Colon (tissue), 2 donors: Measurements from ENCODE around the gene MANSC4.

ENCODE experiments used
- FAIRE-seq: peaks from 2 replicates; lab custom pipeline; 2012; peaks lifted over from hg19 to GRCh38; lab: Jason Lieb, UNC
- donor health status: control.
- donor health status: control.

MANSC4 gene

DNA sequence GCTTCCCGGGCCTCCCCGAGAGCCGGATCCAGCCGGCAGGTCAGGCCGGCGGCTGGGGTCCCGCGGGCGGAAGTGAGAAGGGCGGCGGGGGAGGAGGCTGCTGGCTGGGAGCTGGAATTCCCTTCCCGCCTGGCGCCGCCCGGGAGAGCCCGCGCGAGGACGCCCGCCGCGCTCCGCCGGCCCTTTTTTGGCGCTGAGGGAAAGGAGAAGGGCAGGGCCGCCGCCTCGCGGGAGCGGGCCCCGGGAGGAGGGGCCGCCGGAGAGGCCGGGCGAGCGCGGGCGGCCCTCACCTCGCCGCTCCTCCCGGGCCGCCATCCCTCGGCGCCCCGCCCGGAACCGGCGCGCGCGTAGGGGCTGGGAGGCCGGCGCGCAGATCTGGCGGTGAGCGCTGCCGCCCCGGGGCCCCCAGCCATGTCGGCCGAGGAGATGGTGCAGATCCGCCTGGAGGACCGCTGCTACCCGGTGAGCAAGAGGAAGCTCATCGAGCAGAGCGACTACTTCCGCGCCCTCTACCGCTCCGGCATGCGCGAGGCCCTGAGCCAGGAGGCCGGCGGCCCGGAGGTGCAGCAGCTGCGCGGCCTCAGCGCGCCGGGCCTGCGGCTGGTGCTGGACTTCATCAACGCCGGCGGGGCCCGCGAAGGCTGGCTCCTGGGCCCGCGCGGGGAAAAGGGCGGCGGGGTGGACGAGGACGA is at the start of gene MANSC4, which contains the start of gene KLHL42:
Gene MANSC4, minus strand, starts transcription at position 317 of the 692 bp plus-strand sequence. CDS start 8,960 bp downstream, outside the sequence.
Gene KLHL42, plus strand, starts transcription at position 314 of the 692 bp plus-strand sequence. Its CDS starts 98 bp downstream, at position 412.
- no peak for FAIRE-seq

DNA sequence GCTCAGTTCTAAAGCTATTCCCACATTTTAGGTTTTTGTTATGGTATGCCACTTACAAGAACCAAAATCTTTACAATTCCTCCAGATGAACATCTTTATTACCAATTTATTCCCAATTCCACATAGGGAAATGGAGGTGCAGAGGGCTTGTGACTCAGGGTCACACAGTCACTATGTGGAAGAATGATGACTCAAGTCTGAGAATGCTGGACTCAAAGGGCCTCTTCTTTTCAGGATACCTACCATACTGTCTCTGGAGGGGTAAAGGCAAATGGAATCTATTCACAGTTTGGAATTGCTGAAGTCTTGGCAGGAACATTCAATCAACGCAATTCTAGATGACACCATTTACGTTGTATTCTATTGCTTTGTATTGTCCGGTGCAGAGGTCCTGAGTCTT is 48.2 kb upstream of the MANSC4 start:
- no peak for FAIRE-seq

DNA sequence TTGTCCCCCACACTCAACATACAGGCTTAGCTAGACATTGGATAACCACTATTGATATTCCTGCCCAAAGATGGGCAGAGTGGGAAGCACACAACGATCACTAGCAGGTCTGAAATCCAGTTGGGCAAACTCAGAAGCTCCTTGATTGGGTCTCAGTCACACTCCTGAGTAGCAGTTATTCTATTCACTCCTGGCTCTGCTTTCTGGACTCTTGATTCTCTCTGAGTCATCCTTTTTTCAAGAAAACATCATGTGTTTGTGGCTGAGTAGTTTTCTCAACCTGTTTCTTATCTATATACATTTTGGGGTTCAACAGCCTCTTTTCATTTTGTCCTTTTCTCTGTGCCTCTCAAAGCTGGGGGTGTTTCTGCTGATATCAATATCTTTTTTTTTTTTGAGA is 46.0 kb upstream of the MANSC4 start:
- FAIRE-seq: no peak

DNA sequence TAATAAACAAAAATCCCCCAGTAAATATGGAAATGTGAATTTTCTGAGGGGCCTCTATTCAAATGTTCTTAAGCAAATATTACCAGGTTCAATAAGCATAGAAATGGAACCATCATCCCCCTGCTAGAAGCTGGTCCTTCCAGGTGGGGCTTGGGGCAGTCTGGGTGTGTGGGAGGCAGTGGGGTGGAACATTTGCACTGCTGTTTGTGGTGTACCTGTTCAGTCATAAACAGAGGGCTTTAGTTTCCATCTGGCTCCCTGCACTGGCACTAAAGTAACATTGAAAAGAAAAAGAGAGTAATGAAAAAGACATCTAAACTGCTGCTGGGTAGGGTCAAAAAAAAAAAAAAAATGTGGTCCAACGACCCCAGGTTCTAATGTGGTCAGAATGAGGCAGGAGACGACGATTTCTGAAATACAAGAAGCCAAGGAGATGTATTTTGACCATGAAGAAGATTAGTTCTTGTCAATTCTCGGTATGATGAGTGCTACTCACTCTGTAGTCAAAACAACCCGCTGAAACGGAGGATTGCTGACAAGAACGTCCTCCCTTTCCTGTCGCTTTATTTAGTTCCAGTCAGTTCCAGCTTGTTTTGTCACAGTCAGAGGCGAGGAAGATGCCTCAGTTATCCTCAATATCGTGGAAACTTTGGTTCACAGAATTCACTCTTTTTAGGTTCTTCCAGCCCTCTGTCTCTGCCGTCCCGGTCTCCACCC is 44.2 kb upstream of the MANSC4 start:
- FAIRE-seq: no peak

DNA sequence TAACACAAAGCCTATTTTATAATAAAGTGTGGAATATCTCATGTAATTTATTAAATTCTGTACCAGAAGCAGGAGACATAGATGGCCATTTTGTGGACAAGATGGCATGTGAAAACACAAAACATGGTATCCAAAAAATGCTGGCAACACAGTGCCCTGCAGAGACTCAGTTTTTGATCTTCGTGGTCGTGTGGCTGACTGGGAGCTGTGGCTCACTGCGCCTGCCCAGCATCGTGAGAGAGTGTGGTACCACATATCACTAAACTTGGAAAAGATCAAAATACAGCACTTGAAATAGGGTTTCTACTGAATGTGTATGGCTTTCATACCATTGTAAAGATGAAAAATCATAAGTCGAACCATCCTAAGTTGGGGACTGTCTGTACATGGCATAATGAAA is 43.0 kb upstream of the MANSC4 start:
- no peak for FAIRE-seq

DNA sequence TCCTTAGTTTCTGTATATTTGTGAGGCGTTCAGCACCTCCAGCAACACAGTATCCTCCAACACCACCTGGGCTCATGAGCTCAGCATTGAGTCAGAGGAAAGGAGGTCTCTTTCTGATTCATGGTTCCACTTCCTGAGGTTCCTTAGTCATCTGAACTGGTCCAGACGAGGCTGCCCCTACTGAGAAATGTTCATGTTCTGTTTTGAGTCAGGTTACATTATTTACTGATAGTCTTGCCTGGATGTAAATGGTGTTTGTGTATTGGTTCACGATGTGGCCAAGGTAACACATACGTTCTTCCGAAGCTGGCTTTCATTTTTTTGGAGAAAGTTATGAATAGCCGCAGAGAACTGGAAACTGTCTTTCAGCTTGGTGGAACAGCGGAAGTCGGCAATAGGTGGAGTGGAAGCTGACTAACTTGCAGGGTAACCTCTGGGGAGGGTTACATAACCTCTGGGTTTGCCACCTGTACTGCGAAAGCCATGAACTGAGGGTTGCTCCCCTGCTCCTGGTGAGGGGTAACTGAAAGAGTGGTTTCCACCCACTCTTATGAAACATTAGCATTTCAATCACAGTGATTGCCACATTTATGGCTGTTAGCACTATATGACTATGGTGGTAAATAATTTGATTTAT is 42.2 kb upstream of the MANSC4 start:
- no peak for FAIRE-seq

DNA sequence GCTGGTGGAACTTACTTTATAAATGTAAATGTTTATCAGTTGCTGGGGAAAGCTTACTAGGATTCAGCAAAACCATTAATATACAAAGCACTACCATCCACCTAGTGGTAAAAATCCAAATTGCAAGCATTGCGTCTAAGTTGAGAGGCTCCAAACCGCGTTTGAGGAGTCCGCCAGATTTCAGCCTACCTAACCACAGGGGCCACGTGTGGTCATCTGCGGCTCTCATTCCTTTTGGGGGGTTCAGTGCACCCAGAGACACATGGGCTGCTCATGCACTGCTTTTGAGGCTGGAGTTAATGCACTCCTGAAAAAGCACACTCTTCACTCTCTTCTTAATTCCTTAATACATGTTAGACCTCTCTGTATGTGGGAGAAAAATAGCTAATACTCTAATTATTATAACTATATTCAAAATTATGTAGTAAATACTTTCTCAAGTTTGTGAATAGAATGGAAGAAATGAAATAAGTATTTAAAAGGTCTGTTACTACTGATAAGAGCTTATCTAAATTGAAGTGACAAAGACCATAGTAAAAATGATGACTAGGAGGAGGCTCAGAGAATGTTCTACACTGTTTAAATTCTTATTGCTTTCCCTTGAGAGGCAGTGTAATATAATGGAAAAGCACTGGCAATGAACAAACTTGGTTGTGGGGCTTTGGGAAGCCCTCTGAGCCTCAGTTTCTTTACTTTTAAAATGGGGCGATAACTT is 41.4 kb upstream of the MANSC4 start:
- no peak for FAIRE-seq

DNA sequence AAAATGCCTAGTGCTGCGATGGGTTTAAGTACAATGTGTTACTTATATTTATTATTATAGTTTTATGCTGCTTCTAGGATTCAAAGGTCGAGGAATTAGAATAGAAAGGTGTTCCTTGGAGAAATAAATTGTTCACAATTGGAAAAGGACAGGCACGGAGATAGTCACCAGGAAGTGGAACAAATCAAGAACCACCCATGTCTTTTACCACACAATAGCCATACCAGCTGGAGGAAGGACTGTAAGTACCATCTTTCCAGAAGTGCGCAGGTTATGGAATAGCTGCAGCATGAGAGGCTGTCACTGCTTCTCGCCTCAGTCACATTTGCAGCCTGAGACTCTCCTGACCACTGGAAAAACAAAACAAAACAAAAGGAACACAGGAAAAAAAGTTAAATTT is 40.5 kb upstream of the MANSC4 start:
- no peak for FAIRE-seq

DNA sequence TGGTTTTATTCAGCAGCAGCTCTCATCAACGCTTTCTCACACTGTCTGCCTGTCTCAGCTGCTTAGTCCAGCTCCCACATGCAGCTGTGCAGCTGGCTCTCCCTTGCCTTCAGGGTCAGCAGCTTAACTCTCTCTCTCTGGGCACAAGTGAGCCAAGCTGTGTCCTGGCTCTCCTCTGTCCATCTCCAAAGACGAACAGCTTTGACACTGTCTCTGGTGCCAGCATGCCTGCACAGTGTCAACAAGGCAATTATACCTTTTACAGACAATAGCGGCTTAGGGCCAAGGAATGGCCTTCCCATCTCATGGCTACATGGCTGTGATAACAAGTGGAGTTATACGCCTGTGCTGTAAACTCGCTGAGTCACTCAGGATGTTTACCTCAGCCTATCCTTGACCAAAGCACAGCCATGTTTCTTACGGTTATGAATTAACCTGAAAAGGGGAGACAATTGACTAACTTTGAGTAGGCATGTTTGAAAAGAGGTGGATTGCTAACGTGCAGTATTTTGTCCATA is 38.4 kb upstream of the MANSC4 start:
- no peak for FAIRE-seq

DNA sequence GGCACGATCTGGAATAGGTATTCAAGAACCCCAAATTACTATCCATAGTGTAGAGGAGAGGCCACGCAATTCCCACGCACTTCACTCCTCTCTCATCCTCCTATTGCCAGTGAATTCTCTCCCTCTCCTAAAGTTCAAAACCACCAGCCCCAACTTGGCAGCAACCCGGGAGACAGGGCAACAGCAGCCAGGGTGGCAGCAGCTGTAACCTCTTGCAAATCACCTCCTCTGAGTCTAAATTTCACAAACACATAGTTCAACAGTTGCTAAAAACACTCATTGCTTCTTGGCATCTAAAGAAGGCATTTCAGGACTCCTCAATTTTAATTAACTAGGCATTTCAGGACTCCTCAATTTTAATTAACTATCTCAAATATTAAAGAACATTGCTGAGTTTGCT is 37.7 kb upstream of the MANSC4 start:
- FAIRE-seq: no peak

DNA sequence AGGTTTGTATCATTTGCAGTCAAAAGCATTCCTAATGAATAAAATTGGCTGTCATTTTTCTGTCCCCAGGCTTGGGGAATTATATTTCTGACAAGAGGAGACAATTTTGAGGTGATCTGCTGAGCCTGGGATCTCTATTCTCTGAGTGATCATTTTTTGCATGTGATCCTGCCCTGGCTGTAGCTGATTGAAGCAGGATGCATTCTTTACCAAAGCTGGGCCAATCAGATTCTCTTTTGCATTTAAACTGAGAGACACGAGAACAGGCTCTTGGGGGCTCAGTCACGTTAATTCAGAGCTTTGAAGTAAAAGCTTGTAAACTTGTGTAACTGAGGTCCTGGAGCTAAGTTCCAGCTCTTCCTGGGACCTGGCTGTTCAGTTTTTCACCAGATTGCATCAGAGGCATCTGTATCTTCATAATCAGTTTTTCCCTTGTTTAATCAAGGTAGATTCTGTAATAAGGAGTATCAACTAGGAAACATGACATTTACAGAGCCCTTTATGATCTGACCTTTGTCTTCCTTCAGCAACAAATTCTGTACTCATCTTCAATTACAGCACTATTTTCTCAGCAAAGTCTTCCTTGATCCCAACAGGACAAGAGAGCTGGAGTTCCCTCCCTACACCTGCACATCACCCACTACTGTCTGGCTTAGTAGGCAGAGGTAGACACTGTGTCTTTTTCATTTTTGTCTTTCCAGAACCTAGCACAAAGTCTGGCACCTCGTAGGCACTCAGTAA is 35.0 kb upstream of the MANSC4 start:
- FAIRE-seq: no peak

DNA sequence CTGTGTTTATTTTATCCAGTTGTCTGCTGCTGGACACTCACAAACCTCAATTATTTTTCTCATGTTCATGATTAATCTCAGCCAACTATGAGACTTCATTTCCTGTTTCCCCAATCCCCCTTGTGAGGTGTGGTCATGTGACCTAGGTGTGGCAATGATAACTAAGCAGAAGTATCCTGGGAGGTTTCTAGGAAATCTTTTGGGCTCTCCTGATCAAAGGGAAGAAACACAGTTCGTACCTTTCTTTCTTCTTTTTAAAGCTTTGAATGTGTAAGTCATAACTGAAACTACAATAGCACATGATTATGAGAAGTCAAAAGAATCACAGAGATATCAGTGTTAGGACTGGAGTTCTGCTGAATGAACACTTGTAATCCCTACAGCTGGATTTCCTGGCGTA is 34.4 kb upstream of the MANSC4 start:
- no peak for FAIRE-seq

DNA sequence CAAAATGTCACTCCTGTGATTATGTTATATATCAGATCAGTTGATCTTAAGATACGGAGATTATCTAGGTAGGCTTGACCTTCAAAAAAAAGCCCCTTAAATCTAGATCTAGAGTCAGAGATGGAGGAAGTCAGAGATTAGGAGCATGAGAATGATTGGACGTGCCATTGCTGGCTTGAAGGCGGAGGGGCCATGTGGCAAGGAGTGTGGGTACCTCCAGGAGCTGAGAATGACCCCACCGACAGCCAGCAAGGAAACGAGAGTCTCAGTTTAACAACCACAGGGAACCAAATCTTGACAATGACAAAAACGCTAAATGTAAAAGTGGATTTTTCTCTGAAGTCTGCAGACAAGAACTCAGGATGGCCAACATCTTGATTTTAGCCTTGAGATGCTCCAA is 32.5 kb upstream of the MANSC4 start:
- no peak for FAIRE-seq

DNA sequence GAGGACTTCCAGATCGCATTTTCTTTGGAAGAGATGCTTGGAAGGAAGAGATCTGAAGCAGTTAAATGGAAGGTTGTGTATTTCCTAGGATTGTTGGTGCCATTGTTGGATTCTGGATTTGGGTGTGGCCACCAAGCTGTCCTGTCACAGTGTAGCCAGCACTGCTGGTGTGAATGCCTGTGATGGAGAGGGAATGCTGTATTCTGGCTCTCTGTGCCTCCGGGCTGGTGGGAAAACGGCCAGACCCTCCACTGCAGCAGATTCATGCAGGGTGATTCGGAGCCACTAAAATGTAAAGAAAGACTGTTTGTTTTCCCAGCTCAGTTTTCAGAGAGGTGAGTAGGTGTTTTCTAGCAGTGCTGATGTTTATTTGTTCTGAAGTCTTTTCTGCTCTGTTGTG is 30.7 kb upstream of the MANSC4 start:
- FAIRE-seq: no peak

DNA sequence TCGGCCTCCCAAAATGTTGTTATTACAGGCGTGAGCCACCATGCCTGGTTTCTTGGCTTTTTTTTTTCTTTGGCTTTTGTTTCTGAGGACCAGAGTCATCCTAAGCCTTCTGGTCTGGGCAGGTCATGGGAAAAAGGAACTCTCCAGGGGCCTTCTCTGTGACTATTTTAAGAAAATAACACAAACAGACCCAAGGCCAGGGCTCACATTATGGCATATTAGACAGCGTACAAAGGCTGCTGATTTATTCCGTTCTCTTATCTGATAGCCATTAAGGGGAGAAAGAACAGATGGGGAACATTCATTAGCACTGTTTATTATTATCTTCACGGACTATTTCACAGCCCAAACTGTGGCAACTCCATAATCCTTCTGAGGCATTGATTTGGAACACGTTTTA is 28.8 kb upstream of the MANSC4 start:
- no peak for FAIRE-seq

DNA sequence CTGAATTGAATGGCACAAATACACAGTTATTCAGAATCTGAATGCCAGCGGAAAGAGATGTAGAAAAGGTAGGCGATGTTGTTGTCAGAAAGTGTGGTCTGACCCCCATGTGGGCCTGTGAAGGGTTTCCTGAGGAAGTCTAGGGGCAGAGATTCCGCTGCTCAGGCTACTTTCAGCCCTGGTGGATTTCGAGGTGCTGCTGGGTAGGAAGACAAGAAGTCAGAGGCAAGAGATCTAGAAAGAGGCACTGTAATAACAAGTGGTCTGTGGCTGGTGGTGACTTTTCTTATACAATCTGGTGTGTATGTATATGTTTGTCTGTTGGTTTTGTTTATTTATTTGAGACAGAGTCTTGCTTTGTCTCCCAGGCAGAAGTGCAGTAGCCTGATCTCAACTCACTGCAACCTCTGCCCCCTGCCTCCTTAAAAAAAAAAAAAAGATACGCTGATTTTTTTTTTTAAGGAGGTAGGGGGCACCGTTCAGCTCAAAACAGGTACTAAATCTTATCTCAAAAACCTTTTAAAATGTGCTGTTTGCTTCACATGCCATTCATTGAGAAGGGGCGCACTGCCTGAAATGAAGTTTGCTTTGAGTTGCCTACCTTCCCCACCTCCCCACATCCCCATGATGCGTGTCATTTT is 27.1 kb upstream of the MANSC4 start:
- no peak for FAIRE-seq

DNA sequence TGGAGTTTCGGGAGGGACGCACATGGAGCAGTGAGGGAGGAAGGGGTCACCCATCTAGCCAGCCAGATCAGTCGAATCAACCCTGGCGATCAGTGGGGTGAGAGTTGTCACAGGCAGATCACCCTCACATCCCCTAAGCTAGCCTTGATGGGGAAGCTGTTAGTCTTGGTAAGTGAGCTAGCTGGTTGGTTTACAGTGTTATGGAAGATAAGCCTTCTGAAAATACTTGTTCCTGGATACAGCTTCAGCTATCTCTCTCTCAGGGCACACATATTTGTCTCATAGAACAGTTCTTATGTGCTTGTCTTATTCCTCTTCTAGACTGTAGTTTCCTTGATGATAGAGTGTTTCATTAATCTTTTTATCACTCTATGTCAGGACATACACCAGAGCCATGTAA is 26.2 kb upstream of the MANSC4 start:
- no peak for FAIRE-seq

DNA sequence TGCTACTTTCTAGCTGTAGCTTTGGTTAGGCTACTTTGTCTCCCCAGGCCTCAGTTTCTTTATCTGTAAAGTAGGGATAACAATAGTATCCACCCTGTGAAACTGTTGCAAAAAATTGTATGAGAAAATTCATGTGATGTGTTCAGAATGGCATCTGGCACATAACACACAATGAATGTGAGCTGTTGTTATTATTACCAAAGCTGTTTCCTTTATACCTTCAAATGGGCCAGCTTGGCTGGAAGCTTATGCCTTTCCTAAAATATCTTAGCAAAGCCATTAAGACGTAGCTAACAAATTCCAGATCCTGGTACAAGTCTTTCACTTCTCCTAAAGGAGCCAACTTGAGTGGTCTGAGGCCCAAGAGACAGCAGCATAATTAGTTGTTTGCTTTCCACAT is 25.2 kb upstream of the MANSC4 start:
- FAIRE-seq: no peak

DNA sequence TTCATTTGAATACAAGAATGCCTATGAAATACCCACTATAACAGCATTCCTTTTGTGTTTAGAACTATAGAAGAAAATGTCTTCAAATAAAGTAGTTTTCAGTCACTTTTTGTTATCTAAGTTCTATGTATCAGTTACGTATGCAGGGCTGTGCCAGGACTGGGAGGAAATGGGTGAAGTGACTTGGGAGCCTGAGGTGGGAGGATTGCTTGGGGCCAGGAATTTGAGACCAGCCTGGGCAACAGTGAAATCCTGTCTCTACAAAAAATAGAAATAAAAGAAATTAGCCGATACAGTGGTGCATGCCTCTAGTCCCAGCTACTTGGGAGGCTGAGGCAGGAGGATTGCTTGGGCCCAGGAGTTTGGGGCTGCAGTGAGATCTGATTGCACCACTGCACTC is 22.9 kb upstream of the MANSC4 start:
- FAIRE-seq: no peak

DNA sequence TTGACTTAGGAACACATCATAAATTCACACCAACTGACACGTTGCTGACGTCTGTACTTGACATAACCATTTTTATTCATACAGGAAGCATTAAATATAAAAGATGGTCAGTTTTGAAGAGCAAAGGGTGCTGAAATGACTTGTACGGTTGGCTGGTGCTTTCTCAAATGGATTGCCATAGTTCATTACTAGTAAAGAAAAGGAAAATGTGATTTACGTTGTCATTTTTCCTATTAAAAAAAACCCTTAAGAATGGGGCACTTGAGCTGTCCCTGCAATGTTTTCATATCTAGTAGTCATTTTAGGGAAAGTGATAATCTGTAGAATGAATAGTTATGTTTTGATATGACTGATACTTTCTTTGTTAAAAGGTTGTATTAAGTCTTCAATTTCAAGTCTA is 22.5 kb upstream of the MANSC4 start:
- no peak for FAIRE-seq

DNA sequence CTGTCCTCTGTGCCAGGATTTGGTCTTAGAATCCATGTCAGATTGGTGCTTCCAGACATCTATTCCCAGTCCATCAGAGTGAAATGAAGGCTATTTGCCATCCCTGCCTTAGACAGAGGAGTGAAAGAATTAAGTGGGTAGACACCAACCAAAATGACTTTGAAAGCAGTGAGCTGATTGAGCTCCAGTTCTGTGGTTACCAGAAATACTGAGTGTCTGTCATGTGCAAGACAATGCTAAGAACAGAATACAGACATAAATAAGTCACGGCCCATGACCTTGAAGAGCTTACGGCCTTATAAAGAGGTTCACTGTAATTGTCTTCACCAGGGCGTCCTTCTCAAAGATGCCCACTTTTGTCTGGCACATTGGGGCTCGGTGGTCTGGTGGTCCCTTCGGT is 21.6 kb upstream of the MANSC4 start:
- no peak for FAIRE-seq
